Peyer's patch (tissue), 4 donors: ENCODE results near the gene MCTP1. TPM values are rescaled to one million over a fixed set of nuclear protein-coding genes. Genes with fewer than 3 reads are reported as not detected.

Experiments used
- DNase-seq, 3 donors: peaks; one replicate each; pipeline ENCODE4 v3.0.0-alpha.2; 2017 to 2019
- H3K27ac ChIP-seq, 4 donors: fragments of 200-600 bp; sonication (generic); one replicate each; pipeline ENCODE4 v1.5.1; 2016 to 2019
- H3K27me3 ChIP-seq, 2 donors: fragments of 200-600 bp; sonication (generic); one replicate each; pipeline ENCODE4 v1.5.1; 2019
- H3K36me3 ChIP-seq, 3 donors: fragments of 200-600 bp; sonication (generic); one replicate each; pipeline ENCODE4 v1.5.1; 2016 to 2019
- H3K4me1 ChIP-seq, 4 donors: fragments of 200-600 bp; sonication (generic); one replicate each; pipeline ENCODE4 v1.5.1; 2016 to 2019
- H3K4me3 ChIP-seq, 4 donors: fragments of 200-600 bp; sonication (generic); 1 replicate in 3 of 4; 2 replicates in 1 of 4; pipeline ENCODE4 v1.5.1; 2016 to 2019; ENCODE audit warnings: mild to moderate bottlenecking in 1 of 4
- H3K9me3 ChIP-seq, 4 donors: fragments of 200-600 bp; sonication (generic); one replicate each; pipeline ENCODE4 v1.5.1; 2016 to 2019; ENCODE audit warnings: mild to moderate bottlenecking in 1 of 4
- CTCF ChIP-seq, 6 experiments: fragments of 450-650 bp in 4 of 6; fragments of 200-600 bp in 2 of 6; sonication (generic) in 1 of 6; IDR thresholded peaks; one replicate each; pipeline ENCODE4 v1.5.1; 2017 to 2019; ENCODE audit warnings: antibody characterized with exemption in 6 of 6, mild to moderate bottlenecking in 3 of 6, moderate library complexity in 1 of 6
- POLR2A ChIP-seq, 2 donors: fragments of 450-650 bp; IDR thresholded peaks; one replicate each; pipeline ENCODE4 v1.5.1; 2017; ENCODE audit warnings: antibody characterized with exemption in 2 of 2, mild to moderate bottlenecking in 2 of 2, moderate library complexity in 2 of 2
- total RNA-seq, 4 donors: library from RNA; depleted of rRNA; stranded (reverse); fragments of >200 nt; gene quantifications; one replicate each; pipeline ENCODE4 v1.1.0, GENCODE V29; 2016

Gene MCTP1
- total RNA-seq, 4 donors from 2014 or later, result 4.7 to 61.1 (median 11.3) TPM

- DNase-seq, result no peak
- Histone ChIP-seq H3K9me3 (no peaks in the 10 kb centered on the region), H3K4me3 (no peak overlapping the region), H3K27ac (no peak overlapping the region), H3K27me3 (no peaks in the 10 kb centered on the region), H3K4me1 (no peaks in the 10 kb centered on the region), H3K36me3 (no peaks in the 10 kb centered on the region)
- TF ChIP-seq POLR2A (IDR thresholded peaks at IDR 0.05), result no peak
- TF ChIP-seq CTCF (IDR thresholded peaks at IDR 0.05), result no peak
Measured at GRCh38 chr5:95272316-95272929, 12.5 kb downstream of the MCTP1 start.

GRCh38 chr5:95262933-95263660, 21.8 kb downstream of the MCTP1 start:
- TF ChIP-seq POLR2A (IDR thresholded peaks at IDR 0.05) (no peak), CTCF (IDR thresholded peaks at IDR 0.05) (no peak)
- no peak for DNase-seq
- H3K27ac ChIP-seq, result no peak overlapping the region

GRCh38 chr5:95261437-95262175, 23.3 kb downstream of the MCTP1 start:
- Histone ChIP-seq H3K27ac (no peak overlapping the region), H3K27me3 (no peaks in the 10 kb centered on the region), H3K4me1 (no peaks in the 10 kb centered on the region), H3K4me3 (no peak overlapping the region), H3K36me3 (no peaks in the 10 kb centered on the region), H3K9me3 (no peaks in the 10 kb centered on the region)
- TF ChIP-seq POLR2A (IDR thresholded peaks at IDR 0.05) (no peak), CTCF (IDR thresholded peaks at IDR 0.05) (peak in 2 of 6 experiments; percentile 25 to 35)
- no peak for DNase-seq

More at GRCh38 chr5:95262933-95263660, 21.8 kb downstream of the MCTP1 start:
- H3K4me1 ChIP-seq, result no peaks in the 10 kb centered on the region
- no peaks in the 10 kb centered on the region for H3K9me3 ChIP-seq
- H3K36me3 ChIP-seq, result no peaks in the 10 kb centered on the region
- H3K27me3 ChIP-seq, result no peaks in the 10 kb centered on the region
- no peak overlapping the region for H3K4me3 ChIP-seq

GRCh38 chr5:95256991-95257390, 27.9 kb downstream of the MCTP1 start:
- Histone ChIP-seq H3K4me1 (no peaks in the 10 kb centered on the region), H3K27me3 (no peaks in the 10 kb centered on the region), H3K36me3 (no peaks in the 10 kb centered on the region), H3K27ac (no peak overlapping the region), H3K9me3 (no peaks in the 10 kb centered on the region), H3K4me3 (no peak overlapping the region)
- TF ChIP-seq CTCF (IDR thresholded peaks at IDR 0.05), result no peak
- no peak for TF ChIP-seq POLR2A (IDR thresholded peaks at IDR 0.05)
- no peak for DNase-seq

GRCh38 chr5:95256446-95256845, 28.4 kb downstream of the MCTP1 start:
- no peaks in the 10 kb centered on the region for H3K36me3 ChIP-seq
- no peaks in the 10 kb centered on the region for H3K27me3 ChIP-seq
- no peaks in the 10 kb centered on the region for H3K9me3 ChIP-seq
- TF ChIP-seq POLR2A (IDR thresholded peaks at IDR 0.05) (no peak), CTCF (IDR thresholded peaks at IDR 0.05) (no peak)
- no peak overlapping the region for H3K27ac ChIP-seq
- no peaks in the 10 kb centered on the region for H3K4me1 ChIP-seq
- no peak for DNase-seq
- no peak overlapping the region for H3K4me3 ChIP-seq
